WTC11 (cell line): ENCODE results near the gene PTPN7. TPM values are rescaled to one million over a fixed set of nuclear protein-coding genes. Genes with fewer than 3 reads are reported as not detected.

Experiments used
- ATAC-seq: fragments of 200-7000 bp; cut with Tn5 transposase; 2 replicates; pipeline ENCODE4 v1.10.0; 2021; ENCODE audit warnings: mild to moderate bottlenecking, moderate library complexity
- CTCF ChIA-PET: fragments of 300-600 bp; sonication (Branson Sonifier 250); formaldehyde crosslinking; loops from one replicate; lab custom pipeline; 2021; ENCODE audit warnings: antibody characterized with exemption; lab: Charles Lee
- POLR2A ChIA-PET: fragments of 350-600 bp; sonication (Branson Sonifier 250); formaldehyde crosslinking; loops from one replicate; lab custom pipeline; 2021; ENCODE audit warnings: antibody characterized with exemption; lab: Charles Lee
- DNase-seq: peaks from one replicate; pipeline ENCODE4 v3.0.0; 2021; ENCODE audit warnings: low spot score
- H3K27ac Mint-ChIP-seq: 2 replicates; pipeline ENCODE4 v1.8.0; 2021; ENCODE audit warnings: mixed read lengths
- H3K27me3 Mint-ChIP-seq: 2 replicates; pipeline ENCODE4 v1.8.0; 2021; ENCODE audit warnings: low read depth, mild to moderate bottlenecking, moderate library complexity, mixed read lengths
- H3K36me3 Mint-ChIP-seq: 2 replicates; pipeline ENCODE4 v1.8.0; 2021; ENCODE audit warnings: mixed read lengths
- H3K4me1 Mint-ChIP-seq: 2 replicates; pipeline ENCODE4 v1.8.0; 2022; ENCODE audit warnings: mixed read lengths
- H3K4me3 Mint-ChIP-seq: 2 replicates; pipeline ENCODE4 v1.8.0; 2021; ENCODE audit warnings: mild to moderate bottlenecking, moderate library complexity, mixed read lengths
- H3K9me3 Mint-ChIP-seq: 2 replicates; pipeline ENCODE4 v1.8.0; 2021; ENCODE audit warnings: mixed read lengths
- ARID4B ChIP-seq: sonication (generic); formaldehyde crosslinking; IDR thresholded peaks from 2 replicates; pipeline ENCODE4 v1.8.0; 2023; ENCODE audit warnings: missing genetic modification reagents, mild to moderate bottlenecking, borderline replicate concordance
- E2F1 ChIP-seq: sonication (generic); formaldehyde crosslinking; IDR thresholded peaks from 2 replicates; pipeline ENCODE4 v1.8.0; 2022; ENCODE audit warnings: mild to moderate bottlenecking, missing genetic modification reagents
- E2F4 ChIP-seq: sonication (generic); formaldehyde crosslinking; IDR thresholded peaks from 2 replicates; pipeline ENCODE4 v1.8.1; 2022; ENCODE audit warnings: low read depth, mild to moderate bottlenecking, moderate library complexity, missing genetic modification reagents, borderline replicate concordance
- GABPB1 ChIP-seq: sonication (generic); formaldehyde crosslinking; IDR thresholded peaks from 2 replicates; pipeline ENCODE4 v1.8.1; 2023; ENCODE audit warnings: mild to moderate bottlenecking, missing genetic modification reagents
- GRHL2 ChIP-seq: fragments of 250-450 bp; sonication (Bioruptor Pico); IDR thresholded peaks from 2 replicates; pipeline ENCODE4 v1.8.0; 2022; ENCODE audit warnings: mild to moderate bottlenecking, moderate library complexity; ENCODE audit not compliant: insufficient replicate concordance, severe bottlenecking
- GTF2I ChIP-seq: fragments of 250-450 bp; sonication (Bioruptor Pico); conservative IDR thresholded peaks from 2 replicates; pipeline ENCODE4 v1.4.0; 2021; ENCODE audit warnings: mild to moderate bottlenecking
- MXD4 ChIP-seq: fragments of 250-450 bp; sonication (Bioruptor Pico); IDR thresholded peaks from 2 replicates; pipeline ENCODE4 v1.8.0; 2021; ENCODE audit warnings: mild to moderate bottlenecking, moderate library complexity, borderline replicate concordance
- NFE2L1 ChIP-seq: sonication (generic); formaldehyde crosslinking; IDR thresholded peaks from 2 replicates; pipeline ENCODE4 v1.8.1; 2023; ENCODE audit warnings: missing genetic modification reagents
- PRDM15 ChIP-seq: sonication (generic); formaldehyde crosslinking; IDR thresholded peaks from 2 replicates; pipeline ENCODE4 v1.8.0; 2022; ENCODE audit warnings: missing genetic modification reagents
- SMAD3 ChIP-seq: sonication (generic); formaldehyde crosslinking; IDR thresholded peaks from 2 replicates; pipeline ENCODE4 v1.8.0; 2022; ENCODE audit warnings: missing genetic modification reagents, mild to moderate bottlenecking, borderline replicate concordance
- TEAD4 ChIP-seq: sonication (generic); formaldehyde crosslinking; IDR thresholded peaks from 2 replicates; pipeline ENCODE4 v1.8.0; 2022; ENCODE audit warnings: mild to moderate bottlenecking, missing genetic modification reagents
- ZMAT4 ChIP-seq: fragments of 250-450 bp; sonication (Bioruptor Pico); IDR thresholded peaks from 2 replicates; pipeline ENCODE4 v1.9.0; 2021; ENCODE audit warnings: mild to moderate bottlenecking
- ZNF263 ChIP-seq: sonication (generic); formaldehyde crosslinking; IDR thresholded peaks from 2 replicates; pipeline ENCODE4 v1.8.1; 2022; ENCODE audit warnings: low read depth, mild to moderate bottlenecking, moderate library complexity, missing genetic modification reagents
- ZNF423 ChIP-seq: fragments of 250-450 bp; sonication (Bioruptor Pico); IDR thresholded peaks from 2 replicates; pipeline ENCODE4 v2.1.2; 2022; ENCODE audit warnings: mild to moderate bottlenecking, moderate library complexity
- total RNA-seq: library from RNA; stranded (reverse); gene quantifications from 3 replicates; pipeline ENCODE4 v1.2.3, GENCODE V29; 2021
- TF ChIP-seq, protein P1 (sequence below): sonication (generic); formaldehyde crosslinking; IDR thresholded peaks from 2 replicates; pipeline ENCODE4 v1.8.1; 2023; ENCODE audit warnings: mild to moderate bottlenecking, missing genetic modification reagents
- TF ChIP-seq, protein P2 (sequence below): sonication (generic); formaldehyde crosslinking; IDR thresholded peaks from 2 replicates; pipeline ENCODE4 v1.8.0; 2022; ENCODE audit warnings: mild to moderate bottlenecking, missing genetic modification reagents

PTPN7 gene
- total RNA-seq, 1 experiment from 2014 or later, result 0.98 TPM

DNA sequence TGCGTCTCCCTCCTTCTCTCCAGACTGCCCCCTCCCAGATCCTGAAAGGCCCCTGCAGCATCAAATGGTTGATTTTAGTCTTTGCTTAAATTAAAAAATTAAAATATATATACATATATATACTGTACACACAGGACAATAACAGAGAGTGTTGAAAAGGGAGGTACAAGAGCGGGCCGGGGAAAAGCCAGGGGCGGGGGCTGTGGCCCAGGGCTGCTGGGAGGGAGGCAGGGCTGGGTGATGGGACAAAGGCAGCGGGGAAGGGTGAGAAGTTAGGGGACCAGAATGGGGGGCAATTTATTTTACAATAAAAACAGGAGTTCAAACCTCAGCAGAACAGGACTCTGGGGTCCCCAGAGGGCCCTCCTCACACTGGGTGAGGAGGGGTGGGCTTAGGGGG lies 26.4 kb downstream of the PTPN7 start:
- CTCF ChIA-PET, result interaction anchor here (1.0 to 6.5 kb wide), 8 partner anchors 9 to 126 kb away, joined by 3 to 76 read pairs (median 22); partner anchors contain the start of genes ELF3 and GPR37L1
- TF ChIP-seq GABPB1 (CRISPR knock-in tag), result no peak
- TF ChIP-seq GTF2I, result no peak
- TF ChIP-seq, protein P1, sequence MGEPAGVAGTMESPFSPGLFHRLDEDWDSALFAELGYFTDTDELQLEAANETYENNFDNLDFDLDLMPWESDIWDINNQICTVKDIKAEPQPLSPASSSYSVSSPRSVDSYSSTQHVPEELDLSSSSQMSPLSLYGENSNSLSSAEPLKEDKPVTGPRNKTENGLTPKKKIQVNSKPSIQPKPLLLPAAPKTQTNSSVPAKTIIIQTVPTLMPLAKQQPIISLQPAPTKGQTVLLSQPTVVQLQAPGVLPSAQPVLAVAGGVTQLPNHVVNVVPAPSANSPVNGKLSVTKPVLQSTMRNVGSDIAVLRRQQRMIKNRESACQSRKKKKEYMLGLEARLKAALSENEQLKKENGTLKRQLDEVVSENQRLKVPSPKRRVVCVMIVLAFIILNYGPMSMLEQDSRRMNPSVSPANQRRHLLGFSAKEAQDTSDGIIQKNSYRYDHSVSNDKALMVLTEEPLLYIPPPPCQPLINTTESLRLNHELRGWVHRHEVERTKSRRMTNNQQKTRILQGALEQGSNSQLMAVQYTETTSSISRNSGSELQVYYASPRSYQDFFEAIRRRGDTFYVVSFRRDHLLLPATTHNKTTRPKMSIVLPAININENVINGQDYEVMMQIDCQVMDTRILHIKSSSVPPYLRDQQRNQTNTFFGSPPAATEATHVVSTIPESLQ (CRISPR knock-in tag), result no peak
- TF ChIP-seq E2F1 (CRISPR knock-in tag), result no peak
- TF ChIP-seq E2F4 (CRISPR knock-in tag), result no peak
- TF ChIP-seq, protein P2, sequence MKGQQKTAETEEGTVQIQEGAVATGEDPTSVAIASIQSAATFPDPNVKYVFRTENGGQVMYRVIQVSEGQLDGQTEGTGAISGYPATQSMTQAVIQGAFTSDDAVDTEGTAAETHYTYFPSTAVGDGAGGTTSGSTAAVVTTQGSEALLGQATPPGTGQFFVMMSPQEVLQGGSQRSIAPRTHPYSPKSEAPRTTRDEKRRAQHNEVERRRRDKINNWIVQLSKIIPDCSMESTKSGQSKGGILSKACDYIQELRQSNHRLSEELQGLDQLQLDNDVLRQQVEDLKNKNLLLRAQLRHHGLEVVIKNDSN (CRISPR knock-in tag), result no peak
- TF ChIP-seq TEAD4 (CRISPR knock-in tag), result no peak
- TF ChIP-seq SMAD3 (CRISPR knock-in tag), result no peak
- TF ChIP-seq, all 79 proteins: peak for 0
- POLR2A ChIA-PET, result no interaction called here
- Mint-ChIP-seq H3K27me3 (no peaks in the 10 kb centered on the region), H3K36me3 (peaks cover 6% of the 10 kb centered on the region), H3K4me3 (no peak overlapping the region), H3K27ac (no peak overlapping the region), H3K4me1 (peaks cover 21% of the 10 kb centered on the region), H3K9me3 (no peaks in the 10 kb centered on the region)
- ATAC-seq, result no peak
- DNase-seq, result no peak

- TF ChIP-seq NFE2L1 (CRISPR knock-in tag), result no peak
- no peak for TF ChIP-seq GRHL2
- TF ChIP-seq ARID4B (CRISPR knock-in tag), result no peak
- TF ChIP-seq MXD4 (CRISPR knock-in tag), result no peak
- TF ChIP-seq, all 79 proteins: peak for 0
- Mint-ChIP-seq H3K4me3 (no peak overlapping the region), H3K36me3 (peaks cover 6% of the 10 kb centered on the region), H3K27me3 (no peaks in the 10 kb centered on the region), H3K9me3 (no peaks in the 10 kb centered on the region), H3K4me1 (peaks cover 16% of the 10 kb centered on the region), H3K27ac (no peak overlapping the region; the same call in 1 of the 2 replicates)
- ATAC-seq, result no peak
- POLR2A ChIA-PET, result no interaction called here
- CTCF ChIA-PET, result interaction anchor here (1.1 to 6.5 kb wide), 6 partner anchors 10 to 134 kb away, joined by 3 to 76 read pairs (median 13); partner anchors contain the start of genes ELF3 and GPR37L1
- no peak for DNase-seq
Measured at GRCh38 chr1:202133496-202133895, 26.9 kb downstream of the PTPN7 start.

DNA sequence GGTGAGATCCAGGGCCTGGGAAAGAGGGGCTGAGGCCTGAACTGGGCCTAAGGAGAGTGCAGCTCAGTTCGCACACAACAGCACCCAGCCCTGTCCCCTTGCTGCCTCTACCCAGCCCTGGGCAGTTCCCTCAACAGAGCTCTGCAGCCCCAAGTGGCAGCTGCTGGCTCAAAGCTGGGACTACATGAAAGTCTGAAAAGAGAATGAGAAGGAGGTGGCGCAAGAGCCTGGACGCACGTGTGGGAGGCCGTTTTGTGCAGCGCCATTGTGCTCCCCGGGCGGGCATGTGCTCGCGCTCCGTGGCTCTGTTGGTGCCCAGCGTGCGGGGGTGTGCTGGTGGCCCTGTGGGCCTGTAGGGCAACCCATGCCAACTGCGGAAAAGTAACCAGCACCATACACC lies 27.4 kb downstream of the PTPN7 start:
- Mint-ChIP-seq H3K4me3 (no peak overlapping the region), H3K9me3 (no peaks in the 10 kb centered on the region), H3K4me1 (peaks cover 11% of the 10 kb centered on the region), H3K27ac (no peak overlapping the region; the same call in 1 of the 2 replicates), H3K27me3 (no peaks in the 10 kb centered on the region), H3K36me3 (peaks cover 6% of the 10 kb centered on the region)
- POLR2A ChIA-PET, result no interaction called here
- DNase-seq, result no peak
- CTCF ChIA-PET, result interaction anchor here (0.8 to 6.5 kb wide), 7 partner anchors 9 to 133 kb away, joined by 3 to 76 read pairs (median 7); partner anchors contain the start of genes ELF3 and GPR37L1
- no peak for ATAC-seq
- no peak for TF ChIP-seq PRDM15
- no peak for TF ChIP-seq ZMAT4 (CRISPR knock-in tag)
- no peak for TF ChIP-seq ZNF263
- TF ChIP-seq, protein P2 (CRISPR knock-in tag), result no peak
- TF ChIP-seq ZNF423 (CRISPR knock-in tag), result no peak
